ENCODE data around the gene KRTAP19-6.

DNA sequence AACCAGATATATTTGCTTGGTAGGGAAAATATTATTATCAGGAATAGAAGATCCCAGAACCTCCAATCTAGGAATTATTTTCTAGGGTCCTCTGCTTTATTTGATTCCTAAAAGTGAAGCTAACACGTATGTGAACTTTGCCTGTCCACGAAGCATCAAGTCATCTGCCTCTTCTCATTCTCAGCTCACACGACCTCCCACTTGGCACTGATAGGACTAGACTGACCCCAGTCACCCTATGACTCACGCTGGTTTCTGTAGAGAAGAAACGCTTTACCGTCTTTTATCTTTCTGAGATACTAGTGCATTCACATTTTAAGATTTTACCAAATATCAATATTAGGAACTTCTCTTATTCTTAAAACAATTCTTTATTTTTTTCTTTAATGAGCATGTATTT lies 21.4 kb upstream of the KRTAP19-6 start:
- TF ChIP-seq POLR2AphosphoS5 (IDR thresholded peaks at IDR 0.05; ENCODE audit: low read depth) = no peak
- TF ChIP-seq NANOG (IDR thresholded peaks at IDR 0.05; ENCODE audit: borderline replicate concordance) = no peak
- TF ChIP-seq, protein P1, sequence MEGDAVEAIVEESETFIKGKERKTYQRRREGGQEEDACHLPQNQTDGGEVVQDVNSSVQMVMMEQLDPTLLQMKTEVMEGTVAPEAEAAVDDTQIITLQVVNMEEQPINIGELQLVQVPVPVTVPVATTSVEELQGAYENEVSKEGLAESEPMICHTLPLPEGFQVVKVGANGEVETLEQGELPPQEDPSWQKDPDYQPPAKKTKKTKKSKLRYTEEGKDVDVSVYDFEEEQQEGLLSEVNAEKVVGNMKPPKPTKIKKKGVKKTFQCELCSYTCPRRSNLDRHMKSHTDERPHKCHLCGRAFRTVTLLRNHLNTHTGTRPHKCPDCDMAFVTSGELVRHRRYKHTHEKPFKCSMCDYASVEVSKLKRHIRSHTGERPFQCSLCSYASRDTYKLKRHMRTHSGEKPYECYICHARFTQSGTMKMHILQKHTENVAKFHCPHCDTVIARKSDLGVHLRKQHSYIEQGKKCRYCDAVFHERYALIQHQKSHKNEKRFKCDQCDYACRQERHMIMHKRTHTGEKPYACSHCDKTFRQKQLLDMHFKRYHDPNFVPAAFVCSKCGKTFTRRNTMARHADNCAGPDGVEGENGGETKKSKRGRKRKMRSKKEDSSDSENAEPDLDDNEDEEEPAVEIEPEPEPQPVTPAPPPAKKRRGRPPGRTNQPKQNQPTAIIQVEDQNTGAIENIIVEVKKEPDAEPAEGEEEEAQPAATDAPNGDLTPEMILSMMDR (conservative IDR thresholded peaks at IDR 0.05; ENCODE audit: low read depth in 2 of 2) = no peak
- no peak for TF ChIP-seq EZH2 (IDR thresholded peaks at IDR 0.05; ENCODE audit: low read depth, unreplicated experiment)
- TF ChIP-seq JUNB (IDR thresholded peaks at IDR 0.05; ENCODE audit: unreplicated experiment) = no peak
- TF ChIP-seq EZH2phosphoT487 (IDR thresholded peaks at IDR 0.05; ENCODE audit: unreplicated experiment) = no peak
- TF ChIP-seq, protein P2, sequence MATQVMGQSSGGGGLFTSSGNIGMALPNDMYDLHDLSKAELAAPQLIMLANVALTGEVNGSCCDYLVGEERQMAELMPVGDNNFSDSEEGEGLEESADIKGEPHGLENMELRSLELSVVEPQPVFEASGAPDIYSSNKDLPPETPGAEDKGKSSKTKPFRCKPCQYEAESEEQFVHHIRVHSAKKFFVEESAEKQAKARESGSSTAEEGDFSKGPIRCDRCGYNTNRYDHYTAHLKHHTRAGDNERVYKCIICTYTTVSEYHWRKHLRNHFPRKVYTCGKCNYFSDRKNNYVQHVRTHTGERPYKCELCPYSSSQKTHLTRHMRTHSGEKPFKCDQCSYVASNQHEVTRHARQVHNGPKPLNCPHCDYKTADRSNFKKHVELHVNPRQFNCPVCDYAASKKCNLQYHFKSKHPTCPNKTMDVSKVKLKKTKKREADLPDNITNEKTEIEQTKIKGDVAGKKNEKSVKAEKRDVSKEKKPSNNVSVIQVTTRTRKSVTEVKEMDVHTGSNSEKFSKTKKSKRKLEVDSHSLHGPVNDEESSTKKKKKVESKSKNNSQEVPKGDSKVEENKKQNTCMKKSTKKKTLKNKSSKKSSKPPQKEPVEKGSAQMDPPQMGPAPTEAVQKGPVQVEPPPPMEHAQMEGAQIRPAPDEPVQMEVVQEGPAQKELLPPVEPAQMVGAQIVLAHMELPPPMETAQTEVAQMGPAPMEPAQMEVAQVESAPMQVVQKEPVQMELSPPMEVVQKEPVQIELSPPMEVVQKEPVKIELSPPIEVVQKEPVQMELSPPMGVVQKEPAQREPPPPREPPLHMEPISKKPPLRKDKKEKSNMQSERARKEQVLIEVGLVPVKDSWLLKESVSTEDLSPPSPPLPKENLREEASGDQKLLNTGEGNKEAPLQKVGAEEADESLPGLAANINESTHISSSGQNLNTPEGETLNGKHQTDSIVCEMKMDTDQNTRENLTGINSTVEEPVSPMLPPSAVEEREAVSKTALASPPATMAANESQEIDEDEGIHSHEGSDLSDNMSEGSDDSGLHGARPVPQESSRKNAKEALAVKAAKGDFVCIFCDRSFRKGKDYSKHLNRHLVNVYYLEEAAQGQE (IDR thresholded peaks at IDR 0.05; ENCODE audit: unreplicated experiment) = no peak
- TF ChIP-seq CREB1 (CRISPR knock-in tag; IDR thresholded peaks at IDR 0.05; ENCODE audit: low read depth) = no peak
